Inferior parietal cortex (tissue), 1 donor: Measurements from ENCODE around the gene CBS.
"Not testable (repeated sequence)": the region's sequence is repeated elsewhere in the genome, so short reads cannot be mapped to it uniquely, and the experiment has no call there.

ENCODE experiments used
- DNase-seq: peaks from one replicate; pipeline ENCODE4 v3.0.0-alpha.2; 2016; ENCODE audit errors: extremely low spot score

Gene CBS

GRCh38 chr21:43075170-43076022 lies at the start of gene CBS:
CBS (minus strand) TSS chr21:43075835; CDS start chr21:43072193, 3,642 bp downstream.
- DNase-seq: not testable (repeated sequence)

- DNase-seq: not testable (repeated sequence)
Measured at GRCh38 chr21:43115956-43116355, 40.3 kb upstream of the CBS start.

- DNase-seq: not testable (repeated sequence)
Measured at GRCh38 chr21:43114483-43114882, 38.8 kb upstream of the CBS start.

GRCh38 chr21:43109006-43109405 lies 33.4 kb upstream of the CBS start:
- DNase-seq: not testable (repeated sequence)

- not testable (repeated sequence) for DNase-seq
Measured at GRCh38 chr21:43108177-43108576, 32.5 kb upstream of the CBS start.

- not testable (repeated sequence) for DNase-seq
Measured at GRCh38 chr21:43107794-43108137, 32.1 kb upstream of the CBS start.

- DNase-seq: peak; percentile 1
Measured at GRCh38 chr21:43106965-43107793, 31.5 kb upstream of the CBS start, which contains the start of gene U2AF1. U2AF1 (minus strand) TSS chr21:43107570; CDS start chr21:43107494, 76 bp downstream.

- DNase-seq: not testable (repeated sequence)
Measured at GRCh38 chr21:43104642-43105041, 29.0 kb upstream of the CBS start.

- not testable (repeated sequence) for DNase-seq
Measured at GRCh38 chr21:43102281-43102680, 26.6 kb upstream of the CBS start.

GRCh38 chr21:43101676-43102075 lies 26.0 kb upstream of the CBS start:
- DNase-seq: not testable (repeated sequence)

GRCh38 chr21:43101000-43101399 lies 25.4 kb upstream of the CBS start:
- not testable (repeated sequence) for DNase-seq

- not testable (repeated sequence) for DNase-seq
Measured at GRCh38 chr21:43091979-43092614, 16.5 kb upstream of the CBS start.

GRCh38 chr21:43090947-43091346 lies 15.3 kb upstream of the CBS start:
- not testable (repeated sequence) for DNase-seq

GRCh38 chr21:43089463-43089862 lies 13.8 kb upstream of the CBS start:
- DNase-seq: not testable (repeated sequence)

GRCh38 chr21:43082587-43083300 lies 7.1 kb upstream of the CBS start:
- not testable (repeated sequence) for DNase-seq

GRCh38 chr21:43076643-43077042 lies 1.0 kb upstream of the CBS start:
- not testable (repeated sequence) for DNase-seq

- DNase-seq: not testable (repeated sequence)
Measured at GRCh38 chr21:43076023-43076637, 495 bp upstream of the CBS start.

GRCh38 chr21:43074401-43075169 lies 1.1 kb downstream of the CBS start:
- not testable (repeated sequence) for DNase-seq

GRCh38 chr21:43072742-43073141 lies 2.9 kb downstream of the CBS start:
- not testable (repeated sequence) for DNase-seq

GRCh38 chr21:43069682-43070081 lies 6.0 kb downstream of the CBS start:
- not testable (repeated sequence) for DNase-seq
